GM18502 (cell line): Measurements from ENCODE around the gene GREM1.

Experiments
- ATAC-seq: cut with Tn5 transposase; IDR thresholded peaks from one replicate; pipeline ENCODE4 v1.9.1; 2021; ENCODE audit warnings: mild to moderate bottlenecking; ENCODE audit not compliant: unreplicated experiment, poor library complexity

The GREM1 gene

DNA sequence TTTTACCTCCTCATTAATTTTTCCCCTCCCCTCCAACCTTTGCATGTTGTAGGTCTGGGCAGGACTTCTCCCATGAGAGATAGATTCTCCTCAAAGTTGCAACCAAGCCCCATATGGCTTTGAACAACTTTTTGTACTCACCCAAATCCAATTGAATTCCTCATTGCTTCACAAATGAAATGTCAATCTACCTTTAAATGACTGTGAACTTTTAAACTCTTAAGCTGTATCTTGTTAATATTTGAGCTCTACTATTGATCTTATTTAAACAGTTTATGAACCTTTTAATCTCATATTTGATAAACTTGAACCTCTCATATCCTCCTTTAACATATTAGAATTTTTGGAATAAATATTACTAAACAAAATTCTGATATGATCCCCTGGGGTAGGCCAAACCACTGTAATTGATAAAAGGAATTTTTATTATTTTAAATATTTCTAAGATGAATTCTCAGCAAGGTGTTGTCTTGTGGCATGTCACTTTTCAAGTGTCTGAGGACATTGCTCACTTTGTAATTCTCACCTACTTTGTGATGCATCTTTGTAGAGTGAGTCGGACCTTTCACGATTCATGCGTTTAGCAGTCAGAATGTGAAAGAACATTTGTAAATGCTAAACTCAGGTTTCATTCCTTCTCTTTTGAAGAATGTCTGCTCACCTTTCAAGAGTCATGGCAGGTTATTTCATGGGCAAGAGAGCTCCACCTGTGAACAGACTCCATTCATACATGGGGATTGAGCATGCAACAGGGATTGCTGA, 23.4 kb upstream of the GREM1 start:
- ATAC-seq = no peak

DNA sequence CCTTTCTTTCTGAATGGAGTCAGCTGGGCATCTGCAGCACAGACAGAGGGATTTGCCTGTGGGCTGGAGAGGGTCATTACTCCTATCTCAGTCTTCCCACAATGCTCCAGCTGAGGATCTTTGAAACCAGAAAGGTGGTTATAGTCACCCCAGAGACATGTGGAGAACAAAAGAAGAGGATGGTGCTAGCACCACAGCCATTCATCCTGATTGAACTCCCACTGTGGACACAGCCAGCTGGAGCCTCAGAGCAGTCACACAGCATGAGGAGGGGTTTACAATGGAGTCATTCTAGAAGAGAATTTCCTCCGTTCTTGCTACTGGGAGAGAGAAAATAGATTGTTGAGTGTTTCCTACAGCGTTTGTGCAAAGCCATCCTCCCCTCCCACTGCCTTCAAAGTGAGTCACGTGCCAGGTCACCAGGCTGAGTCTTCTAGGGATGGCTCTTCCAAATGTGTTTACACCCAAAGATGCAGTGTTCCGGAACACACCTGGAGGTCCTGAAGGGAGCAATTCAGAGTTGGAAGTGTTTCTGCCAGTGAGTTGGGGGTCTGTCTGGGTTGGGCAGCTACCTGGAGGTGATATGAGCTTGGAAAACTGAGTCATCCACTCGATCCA, 18.9 kb upstream of the GREM1 start:
- ATAC-seq = no peak

DNA sequence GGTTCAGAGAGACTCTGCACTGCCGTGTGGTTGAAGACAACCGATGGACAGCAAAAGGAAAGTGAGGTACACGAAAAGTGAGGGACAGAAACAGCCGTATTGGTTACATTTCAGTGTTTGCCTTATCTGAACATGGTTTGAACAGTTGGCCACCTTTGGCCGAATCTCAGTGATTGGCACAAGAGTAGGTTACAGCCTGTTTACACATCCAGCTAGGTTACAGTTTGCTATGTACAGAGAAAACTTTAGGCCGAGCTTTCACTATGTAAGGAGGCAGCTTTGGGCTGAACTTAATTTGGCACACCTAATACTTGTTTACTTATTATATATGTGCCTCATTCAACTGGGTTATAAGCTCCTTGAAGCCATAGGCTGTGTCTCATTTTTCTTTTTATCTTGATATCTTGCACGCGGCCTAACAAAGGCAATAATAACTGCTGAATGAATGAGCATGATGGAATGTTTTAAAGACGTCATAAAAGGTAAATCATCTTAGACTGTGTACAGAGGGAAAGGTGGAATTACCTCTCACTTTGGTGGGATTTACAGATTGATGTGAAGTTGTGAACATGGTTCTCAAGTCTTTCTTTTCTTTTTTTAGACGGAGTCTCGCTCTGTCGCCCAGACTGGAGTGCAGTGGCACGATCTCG, 17.2 kb upstream of the GREM1 start:
- no peak for ATAC-seq

DNA sequence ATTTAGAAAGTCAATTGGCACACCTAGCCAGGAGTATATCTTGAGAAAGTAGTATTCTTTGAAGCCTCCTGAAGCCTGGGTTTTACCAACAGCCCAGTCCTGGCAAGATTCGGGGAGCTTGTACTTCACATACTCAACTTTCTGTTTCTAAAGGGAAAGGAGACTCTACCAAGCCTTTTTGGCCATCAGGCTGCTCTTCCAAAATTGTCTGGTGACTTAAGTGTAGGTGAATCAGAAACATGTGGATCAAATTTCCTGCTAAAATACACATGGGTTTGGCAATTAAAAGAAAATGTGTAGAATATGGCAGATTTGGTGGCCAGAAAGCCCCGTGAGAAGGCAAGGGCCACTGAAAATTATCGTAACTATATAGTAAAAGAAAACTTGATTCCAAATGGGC, 15.9 kb upstream of the GREM1 start:
- no peak for ATAC-seq

DNA sequence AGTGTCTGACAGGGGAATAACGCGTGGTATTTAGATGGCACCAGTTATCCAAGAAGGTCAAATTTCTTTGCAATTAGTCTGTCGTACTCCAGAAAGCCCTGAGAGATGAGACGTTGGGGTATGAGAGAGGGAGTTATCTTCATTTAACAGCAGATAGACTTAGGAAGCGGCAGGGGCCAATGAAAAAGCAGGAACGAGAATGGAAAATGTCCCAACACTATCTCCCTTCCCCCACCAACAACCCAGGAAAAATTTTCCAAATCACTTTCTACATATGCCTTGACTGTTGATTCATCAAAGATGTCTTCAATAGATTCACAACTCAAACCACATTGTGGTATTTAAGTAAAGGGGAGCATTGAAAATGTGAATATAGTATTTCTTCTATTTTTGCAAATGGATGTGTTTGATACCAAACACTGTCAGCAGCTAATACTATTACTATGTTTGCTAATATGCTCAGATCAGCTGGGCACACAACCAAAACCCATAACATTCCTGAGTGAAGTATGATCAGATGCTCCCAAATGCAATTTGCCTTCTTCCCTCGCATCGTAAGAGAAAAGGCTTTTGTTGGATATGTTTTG, 13.3 kb upstream of the GREM1 start:
- no peak for ATAC-seq

DNA sequence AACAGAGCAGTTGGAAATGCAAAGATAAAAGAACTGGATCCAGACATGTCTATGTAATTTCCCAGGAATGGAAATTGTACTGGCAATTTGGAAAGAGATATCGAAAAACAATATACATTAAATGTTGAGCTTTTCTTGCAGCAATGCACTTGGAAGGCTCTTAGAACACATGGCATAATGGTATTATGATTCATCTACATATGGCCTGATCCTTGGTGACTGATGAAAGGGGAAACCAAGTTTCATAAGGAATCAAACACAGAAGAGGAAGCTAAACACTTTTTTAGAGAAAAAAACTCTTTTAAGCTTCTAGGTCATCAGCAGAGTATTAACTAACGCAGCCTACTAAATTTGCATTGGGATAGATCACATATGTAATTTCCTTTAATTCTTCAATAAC, 12.4 kb upstream of the GREM1 start:
- ATAC-seq = no peak

DNA sequence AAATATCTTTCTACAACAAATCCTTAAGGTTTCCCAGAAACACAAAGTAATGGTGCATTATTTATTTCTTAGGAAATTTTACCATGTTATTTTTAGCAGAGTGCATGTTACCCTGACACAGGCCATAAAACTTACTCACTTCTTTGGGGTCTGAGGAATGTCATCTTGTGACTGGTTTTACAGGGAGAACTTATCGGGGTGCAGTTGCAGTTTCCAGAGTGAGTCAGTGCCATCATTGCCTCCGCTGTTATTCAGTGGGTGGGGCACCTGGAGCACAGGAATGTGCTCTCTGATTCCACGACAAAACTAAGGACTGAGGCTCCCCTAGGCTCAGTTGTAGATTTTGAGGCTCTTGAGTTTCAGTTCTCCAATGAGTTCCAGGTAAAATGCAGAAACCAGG, 11.1 kb upstream of the GREM1 start:
- no peak for ATAC-seq

DNA sequence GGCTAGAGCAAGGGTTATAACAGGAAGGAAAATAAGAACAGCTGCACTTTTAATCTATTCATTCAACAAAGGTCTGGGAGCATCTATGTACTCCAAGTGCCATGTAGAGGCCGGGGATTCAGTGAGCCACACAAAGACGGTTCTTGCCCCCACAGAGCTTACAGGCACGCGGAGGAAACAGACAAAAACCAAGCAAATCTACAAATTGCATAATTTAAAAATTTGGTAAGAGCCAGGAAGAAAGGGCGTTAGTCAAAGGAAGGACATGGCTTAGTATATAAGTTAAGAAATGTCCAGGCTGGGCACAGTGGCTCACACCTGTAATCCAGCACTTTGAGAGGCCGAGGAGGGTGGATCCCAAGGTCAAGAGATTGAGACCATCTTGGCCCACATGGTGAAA, 10.4 kb upstream of the GREM1 start:
- ATAC-seq = no peak

DNA sequence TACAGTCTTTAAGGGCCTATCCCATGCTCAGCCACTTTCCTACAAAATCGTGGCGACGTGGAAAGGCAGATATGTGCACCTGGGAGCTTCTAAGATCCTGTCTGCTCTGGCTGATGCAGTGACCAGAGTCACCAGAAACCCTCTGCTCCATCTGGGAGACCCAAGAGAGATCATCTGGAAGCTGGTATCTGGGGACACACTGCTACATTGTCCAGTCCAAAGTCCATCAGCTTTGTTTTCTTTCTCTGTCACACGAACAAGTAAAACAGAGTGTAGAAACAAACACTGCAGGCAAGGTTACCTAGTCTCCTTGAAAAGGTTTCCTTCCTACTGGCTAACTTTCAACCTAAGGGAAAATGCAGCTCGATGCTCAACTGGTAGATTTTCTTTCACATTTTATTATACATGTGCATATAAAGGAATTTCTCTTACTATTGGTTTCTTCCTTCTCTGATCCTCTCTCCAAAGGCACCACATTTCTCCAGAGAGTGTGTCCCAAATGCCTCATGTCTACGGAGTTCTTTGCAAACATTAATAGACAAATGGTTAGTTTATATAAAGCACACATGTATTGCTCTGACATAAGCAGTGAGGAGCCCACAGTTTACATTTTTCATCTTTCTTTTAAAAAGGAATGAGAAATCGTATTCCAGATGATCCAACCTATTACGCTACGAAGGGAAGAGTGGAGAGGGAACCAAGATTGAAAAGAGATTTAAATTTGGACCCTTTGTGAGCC, 8.3 kb upstream of the GREM1 start:
- ATAC-seq = no peak

DNA sequence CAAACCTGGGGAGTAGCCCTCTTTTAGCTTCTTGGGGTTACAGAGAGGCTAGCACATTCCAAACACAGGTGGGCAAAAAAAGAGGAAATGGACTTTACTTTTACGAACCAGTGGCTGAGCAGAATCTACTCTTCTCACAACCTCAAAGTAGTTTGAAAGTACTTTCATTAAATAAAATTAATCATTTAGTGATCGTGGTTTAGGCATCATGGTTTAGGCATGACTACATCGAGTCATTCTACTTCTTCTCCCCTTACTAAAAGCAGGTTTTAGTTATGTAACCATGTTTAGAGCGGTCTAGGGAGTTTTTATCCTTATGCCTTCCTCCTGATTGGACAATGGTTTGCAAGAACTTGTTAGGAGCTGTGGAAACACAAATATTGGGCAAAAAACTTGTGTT, 2.5 kb upstream of the GREM1 start:
- ATAC-seq = no peak

DNA sequence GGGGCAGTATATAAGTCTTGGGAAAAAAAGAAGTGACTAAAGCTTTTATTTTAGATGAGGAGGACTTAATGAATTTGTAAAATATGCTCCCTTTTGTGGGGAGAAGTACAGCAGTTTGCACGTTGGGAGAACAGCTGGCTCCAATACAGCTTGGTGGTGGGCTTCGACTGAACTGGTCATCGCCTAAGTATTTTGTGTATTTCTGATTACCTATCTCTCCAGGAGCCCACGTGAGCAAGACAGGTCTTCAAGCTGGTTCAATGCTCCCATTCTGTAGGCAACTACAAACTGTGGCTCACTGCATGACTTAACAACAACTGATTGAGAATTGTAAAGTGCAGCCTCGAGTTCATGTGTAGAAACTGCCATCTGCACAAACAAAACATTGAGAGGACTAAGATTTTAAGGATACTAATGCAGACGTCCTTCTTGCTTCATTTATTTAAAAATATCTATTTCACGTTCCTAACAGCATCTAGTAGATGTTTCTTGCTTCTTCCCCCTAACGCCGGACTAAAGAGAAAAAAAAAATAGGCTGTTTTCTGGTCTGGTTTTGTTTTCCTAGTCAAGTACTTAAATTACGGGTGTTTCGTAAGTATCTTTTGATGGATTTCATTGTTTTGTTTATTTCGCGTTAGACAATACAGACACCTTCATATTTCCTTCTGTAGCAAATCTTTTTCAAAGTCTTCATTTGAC, 1.4 kb upstream of the GREM1 start:
- ATAC-seq = no peak

DNA sequence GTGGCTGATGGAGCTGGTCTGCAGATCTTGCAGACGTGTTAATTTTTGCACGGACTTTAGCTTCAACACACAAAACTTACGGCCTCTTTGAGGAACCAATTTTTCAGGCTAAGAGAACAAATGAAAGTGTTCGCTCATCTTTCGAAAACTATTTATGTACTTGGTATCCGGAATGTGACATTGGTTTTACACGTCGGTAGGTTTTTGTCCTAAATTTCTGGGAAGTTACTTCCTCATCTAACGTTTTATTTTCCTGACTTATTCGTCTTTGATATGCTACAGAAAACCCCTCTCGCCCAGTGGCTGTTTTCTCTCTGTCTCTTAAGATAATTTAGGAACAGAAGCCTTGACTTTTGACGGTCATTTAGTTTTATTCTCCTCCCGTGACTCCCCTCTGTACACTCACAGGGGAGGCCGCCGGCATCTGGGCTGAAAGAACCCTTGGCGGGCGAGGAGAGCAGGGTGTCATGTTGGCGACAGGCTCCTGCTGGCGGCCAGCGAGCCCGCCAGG, 834 bp upstream of the GREM1 start:
- no peak for ATAC-seq

DNA sequence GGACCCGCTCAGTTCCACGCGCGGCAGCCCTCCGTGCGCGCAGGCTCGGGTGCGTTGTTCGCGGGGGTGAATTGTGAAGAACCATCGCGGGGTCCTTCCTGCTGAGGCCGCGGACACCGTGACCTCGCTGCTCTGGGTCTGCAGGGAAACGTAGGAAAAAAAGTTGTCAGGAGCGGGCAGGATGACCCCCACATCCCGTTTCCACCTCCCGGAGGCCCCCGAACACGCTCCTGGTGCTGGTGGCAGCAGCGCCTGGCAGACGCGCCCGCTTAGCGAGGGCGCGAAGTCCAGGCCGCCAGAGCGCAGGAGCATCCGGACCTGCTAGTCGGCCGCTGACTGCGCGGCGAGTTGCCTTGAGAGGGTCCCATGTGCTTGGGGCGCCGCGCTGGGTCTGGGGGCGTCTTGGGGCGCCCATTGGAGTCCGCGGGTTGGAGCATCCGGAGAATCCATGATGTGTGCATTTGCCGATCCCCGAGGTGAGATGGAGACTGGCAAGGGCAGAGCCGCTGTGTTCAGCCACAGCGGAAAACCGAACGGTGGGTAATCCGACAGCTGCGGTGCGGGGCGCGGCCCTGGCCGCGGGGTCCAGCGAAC, 520 bp downstream of the GREM1 start:
- ATAC-seq = no peak

DNA sequence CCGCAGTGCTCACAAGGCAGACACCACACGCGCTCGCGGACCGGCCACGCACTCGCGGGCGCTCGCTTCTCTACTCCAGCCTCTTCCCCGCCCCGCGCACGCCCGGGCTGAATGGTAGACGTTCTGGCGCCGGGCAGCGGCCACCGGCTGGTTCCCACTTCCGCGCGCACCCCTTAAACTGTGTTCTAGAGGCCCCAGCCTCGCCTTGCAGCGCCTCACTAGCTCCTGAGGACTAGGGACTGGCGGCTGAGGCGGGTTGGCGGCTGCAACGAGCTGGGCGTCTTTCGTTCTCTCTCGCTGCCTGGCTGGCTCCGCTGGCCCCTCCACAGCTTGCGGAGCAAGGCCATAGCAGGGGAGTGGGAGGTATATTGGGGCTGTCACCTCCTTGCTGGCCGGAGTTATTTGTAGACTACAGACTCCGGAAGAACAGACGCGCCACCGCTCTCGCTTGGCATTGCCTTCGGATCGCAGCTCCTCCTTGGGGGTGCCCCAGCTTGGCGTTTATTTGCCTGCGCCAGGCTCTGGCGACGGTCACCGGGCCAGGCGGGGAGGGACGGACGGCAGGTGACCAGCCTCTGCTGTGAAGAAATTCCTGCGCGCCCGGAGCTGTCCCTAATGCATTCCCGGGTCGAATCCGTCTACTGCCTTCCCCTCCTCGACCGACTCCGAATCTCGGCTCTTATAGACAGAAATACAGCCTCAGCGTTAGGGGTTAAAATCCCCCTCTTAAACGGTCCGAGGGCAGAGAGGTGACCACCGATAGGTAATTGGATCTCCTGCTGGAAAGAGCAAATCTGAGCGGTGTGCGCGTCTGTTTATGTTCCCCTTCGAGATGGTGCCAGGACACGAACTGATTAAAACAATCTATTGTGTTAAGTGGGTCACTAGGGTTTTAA, 1.3 kb downstream of the GREM1 start:
- ATAC-seq = no peak

DNA sequence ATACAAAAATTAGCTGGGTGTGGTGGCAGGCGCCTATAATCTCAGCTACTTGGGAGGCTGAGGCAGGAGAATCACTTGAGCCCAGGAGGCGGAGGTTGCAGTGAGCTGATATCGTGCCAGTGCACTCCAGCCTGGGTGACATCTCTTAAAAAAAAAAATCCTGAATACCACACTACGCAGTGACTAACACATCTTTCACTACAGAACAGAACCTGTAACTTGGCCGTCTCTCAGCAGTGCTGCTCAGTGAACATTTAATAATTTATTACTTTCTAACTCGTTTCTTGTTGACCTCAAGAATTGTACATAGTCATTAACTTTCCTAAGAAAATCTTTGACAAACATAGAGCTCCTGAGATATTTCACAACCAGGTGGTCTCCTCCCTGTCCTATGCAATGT, 3.8 kb downstream of the GREM1 start:
- ATAC-seq = no peak

DNA sequence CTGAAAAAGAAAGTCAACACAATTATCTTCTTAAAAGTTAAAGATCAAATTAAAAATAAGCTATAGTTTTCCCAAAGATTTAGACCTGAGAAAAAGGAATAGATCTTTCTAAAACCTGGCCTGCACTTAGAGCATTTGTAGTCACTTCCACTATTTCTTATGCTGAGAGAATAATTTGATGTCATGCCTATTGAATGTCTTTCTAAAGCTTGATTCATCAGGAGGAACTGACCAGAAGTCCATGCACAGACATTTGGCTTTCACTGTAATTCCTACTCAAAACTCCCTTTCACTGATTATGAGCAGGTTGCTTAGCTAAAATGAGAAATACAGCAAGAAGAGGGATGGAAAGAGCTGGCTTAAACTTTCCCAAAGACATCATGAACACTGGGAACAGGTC, 4.3 kb downstream of the GREM1 start:
- ATAC-seq = no peak

DNA sequence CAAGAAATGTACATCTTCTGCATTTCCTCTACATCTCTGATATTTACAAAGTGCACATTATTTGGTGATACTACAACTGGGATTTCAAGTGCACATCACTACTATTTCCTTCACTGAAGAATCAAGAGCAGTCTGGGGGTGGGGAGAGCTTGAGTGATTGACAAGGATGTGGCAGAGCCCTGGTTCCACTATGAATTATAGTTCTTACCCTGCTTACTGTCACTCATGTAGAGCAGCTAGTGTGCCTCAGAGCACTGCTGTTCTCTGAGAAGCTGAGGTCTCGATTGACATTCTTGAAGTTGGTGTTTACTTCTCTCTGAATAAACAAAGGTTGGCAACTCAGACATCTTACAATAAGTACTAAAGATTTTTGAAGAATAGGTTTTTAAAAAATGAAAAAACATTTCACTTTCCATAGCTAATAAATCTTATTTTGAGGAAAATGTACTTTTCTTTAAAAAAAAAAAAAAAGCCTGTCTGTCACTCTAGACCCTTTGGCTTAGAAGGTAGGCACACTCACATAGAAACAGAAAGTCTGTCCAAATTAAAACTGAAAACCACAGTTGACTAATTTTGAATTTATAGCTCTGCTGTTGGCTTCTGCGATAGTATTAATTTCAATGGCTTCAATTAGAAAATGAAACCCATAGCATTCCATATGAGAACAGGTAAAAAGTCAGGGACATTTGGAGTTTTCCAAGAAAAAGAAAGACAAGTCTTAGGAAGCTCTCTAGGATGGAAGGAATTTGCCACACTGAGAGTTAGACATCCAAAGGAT, 5.6 kb downstream of the GREM1 start:
- peak; percentile 96 for ATAC-seq
